GM18519 (cell line): ENCODE data around the gene LMTK3.

Experiments
- ATAC-seq: cut with Tn5 transposase; IDR thresholded peaks from one replicate; pipeline ENCODE4 v1.9.1; 2021; ENCODE audit warnings: mild to moderate bottlenecking, moderate library complexity; ENCODE audit not compliant: unreplicated experiment, low FRiP score

LMTK3 gene

DNA sequence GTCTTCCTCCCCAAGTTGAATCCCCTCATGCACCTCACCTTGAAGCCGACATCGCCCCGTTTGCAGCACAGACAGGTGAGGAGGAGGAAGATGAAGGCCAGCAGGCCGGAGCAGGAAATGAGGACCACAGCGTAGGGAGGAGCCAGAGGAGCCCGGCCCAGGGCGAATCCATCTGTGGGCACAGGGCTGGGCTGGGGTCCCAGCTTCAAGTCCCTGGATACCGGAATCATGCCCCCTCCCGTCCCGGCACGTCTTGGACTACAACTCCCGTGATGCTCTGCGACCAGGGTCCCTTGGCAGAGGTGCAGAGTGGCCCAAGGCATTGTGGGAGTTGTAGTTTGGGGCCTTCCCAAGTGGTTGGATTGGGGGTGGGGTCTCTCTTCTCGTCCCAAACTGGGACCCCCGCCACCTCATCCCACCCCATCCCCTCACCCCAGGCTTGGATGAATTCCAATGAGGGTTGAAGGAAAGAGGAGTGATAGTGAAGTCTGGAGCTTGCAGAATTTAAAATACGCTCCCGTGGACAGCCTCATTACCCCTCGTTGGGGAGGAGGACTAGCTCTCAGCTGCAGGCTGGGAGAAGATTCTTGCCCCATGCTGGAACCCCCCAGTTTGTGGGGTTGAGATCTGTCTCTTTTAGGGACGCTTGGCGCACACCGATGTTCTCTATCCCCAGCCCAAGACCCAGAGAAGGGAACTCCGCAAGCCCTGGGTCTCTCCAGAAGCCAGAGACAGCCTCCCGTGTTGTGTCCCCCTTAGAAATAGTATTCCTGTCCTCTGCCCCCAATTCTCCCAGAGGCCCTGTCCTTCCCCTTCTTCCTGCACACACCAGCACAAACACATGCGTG lies 990 bp downstream of the LMTK3 start:
- no peak for ATAC-seq

DNA sequence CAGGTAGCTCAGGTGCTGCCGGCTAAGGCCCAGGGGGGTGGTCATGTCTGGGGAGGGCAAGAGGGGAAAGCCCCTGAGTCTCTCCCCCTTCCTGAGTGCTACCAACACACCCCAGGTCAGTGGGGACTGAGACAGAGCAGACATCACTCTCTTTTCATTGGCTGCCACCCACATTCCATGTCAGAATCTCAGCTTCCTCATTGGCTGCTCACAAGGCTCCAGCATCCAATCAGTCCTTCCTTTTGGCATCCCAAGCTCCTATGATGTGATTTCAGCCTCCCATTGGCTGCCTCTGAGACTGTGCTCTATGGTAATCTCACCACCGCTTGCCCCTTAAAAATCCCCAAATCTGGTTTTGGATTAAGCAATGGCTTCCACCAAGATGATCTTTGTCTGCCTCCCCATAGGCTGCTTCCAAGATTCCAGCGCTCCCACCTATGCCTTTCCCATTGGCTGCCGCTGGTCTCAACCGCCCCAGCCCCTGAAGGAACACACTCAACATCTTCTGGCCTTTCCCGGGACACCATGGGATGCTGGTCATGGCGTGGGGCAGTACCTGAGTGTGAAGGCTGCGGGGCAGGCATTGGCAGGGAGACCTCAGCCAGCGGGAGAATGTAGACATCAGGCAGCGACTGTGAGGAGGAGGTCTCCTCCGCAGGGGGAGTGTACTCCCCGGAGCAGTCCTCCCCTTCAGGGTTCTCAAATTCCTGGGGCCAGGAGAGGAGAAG lies 2.0 kb downstream of the LMTK3 start:
- ATAC-seq: no peak

DNA sequence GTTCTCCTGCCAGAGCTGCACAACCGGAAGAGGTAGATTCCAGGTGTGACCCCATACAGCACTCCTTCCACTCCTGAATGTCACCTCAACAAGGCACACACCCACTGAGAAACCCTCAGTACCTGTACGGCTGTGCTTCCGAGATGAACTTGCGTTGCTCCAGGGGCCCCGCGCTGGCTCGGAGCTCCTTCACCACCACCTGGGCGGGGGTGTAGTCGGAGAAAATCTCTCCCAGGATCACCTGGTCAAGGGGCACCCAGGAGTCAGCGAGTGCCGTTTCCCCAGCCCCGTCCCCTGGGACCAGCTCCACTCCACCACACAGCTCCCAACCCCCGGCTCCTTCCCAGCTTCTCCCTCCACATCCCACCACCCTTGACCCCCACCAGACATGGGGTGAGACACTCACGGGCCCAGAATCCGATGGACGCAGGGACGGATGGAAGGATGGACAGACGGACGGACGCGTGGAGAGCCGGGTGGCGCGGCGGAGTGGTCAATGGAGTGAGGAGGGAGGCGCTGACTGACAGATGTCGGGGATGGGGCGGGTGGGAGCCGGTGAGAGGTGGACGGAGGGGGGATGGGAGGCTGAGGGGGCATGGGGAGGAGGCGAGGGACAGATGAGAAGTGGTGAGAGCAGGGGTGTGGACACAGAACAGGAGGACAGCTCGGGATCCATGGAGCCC lies 2.8 kb downstream of the LMTK3 start:
- no peak for ATAC-seq

GRCh38 chr19:48507911-48508439 lies 3.7 kb downstream of the LMTK3 start:
- no peak for ATAC-seq

- no peak for ATAC-seq
These were observed 5.4 kb downstream of the LMTK3 start for GRCh38 chr19:48506138-48506733.

GRCh38 chr19:48502350-48503018 lies 9.2 kb downstream of the LMTK3 start:
- ATAC-seq: no peak

DNA sequence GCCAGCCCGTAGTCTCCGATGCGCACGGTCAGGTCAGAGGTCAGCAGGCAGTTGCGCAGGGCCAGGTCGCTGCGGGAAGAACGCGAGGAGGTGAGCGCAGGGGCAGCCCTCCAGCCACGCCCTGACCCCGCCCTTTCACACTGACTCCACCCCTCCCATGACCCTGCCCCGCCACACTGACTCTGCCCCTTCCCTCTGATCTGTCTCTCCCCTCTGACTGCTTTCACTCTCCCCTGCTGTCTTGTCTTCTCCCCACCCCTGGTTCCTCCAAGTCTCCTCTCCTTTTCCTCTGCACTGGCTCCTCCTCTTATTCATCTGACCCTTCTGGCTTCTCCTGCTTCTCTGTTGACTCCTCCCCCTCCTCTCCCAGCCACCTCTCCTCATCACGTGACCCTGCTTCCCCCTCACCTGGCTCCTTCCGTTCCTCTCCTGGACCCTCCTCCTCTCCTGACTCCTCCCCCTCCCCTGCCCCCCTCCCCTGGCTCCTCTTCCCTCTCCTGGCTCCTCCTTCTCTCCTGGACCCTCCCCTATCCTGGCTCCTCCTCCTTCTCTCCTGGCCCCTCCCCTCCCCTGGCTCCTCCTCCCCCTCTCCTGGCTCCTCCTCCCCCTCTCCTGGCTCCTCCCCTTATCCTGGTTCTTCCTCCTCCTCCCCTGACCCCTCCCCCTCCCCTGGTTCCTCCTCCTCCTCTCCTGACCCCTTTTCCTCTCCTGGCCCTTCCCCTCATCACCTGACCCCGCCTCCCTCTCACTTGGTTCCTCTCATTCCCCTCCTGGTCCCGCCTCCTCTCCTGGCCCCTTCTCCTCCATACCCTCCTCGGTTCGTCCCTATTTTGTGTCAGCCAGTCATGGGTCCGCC lies 9.9 kb downstream of the LMTK3 start:
- ATAC-seq: no peak

DNA sequence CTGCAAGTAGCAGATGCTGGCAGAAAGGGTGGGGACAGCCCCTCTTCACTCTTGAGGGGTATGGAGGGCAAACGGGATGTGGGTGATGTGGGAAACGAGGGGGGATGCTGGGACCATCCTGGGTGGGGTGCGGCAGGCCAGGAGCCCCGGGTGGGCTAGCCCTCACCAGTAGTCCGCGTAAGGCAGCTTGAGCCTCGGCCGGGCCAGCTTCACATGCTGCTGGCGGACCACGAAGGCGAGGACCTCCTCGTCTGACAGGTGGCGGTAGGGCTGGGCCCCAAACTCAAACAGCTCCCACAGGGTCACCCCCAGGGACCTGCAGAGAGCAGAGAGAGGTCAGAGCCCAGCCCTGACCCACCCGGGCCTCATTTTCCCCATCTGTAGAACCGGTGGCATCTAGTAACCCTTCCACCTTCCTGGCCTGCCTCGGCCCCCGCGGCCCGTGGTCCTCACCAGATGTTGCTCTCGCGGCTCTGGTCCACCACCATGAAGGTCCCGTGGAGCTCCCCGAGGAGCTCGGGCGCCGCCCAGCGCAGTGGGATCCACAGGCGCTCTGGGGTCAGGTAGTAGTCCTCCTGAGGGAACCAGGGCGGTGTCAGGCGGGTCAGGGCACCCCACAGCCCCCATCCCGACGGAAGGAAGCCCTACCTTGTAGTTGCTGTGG lies 10.7 kb downstream of the LMTK3 start:
- ATAC-seq: no peak

GRCh38 chr19:48499316-48500090 lies 12.1 kb downstream of the LMTK3 start:
- no peak for ATAC-seq

- no peak for ATAC-seq
These were observed 12.9 kb downstream of the LMTK3 start for GRCh38 chr19:48498595-48499311.

DNA sequence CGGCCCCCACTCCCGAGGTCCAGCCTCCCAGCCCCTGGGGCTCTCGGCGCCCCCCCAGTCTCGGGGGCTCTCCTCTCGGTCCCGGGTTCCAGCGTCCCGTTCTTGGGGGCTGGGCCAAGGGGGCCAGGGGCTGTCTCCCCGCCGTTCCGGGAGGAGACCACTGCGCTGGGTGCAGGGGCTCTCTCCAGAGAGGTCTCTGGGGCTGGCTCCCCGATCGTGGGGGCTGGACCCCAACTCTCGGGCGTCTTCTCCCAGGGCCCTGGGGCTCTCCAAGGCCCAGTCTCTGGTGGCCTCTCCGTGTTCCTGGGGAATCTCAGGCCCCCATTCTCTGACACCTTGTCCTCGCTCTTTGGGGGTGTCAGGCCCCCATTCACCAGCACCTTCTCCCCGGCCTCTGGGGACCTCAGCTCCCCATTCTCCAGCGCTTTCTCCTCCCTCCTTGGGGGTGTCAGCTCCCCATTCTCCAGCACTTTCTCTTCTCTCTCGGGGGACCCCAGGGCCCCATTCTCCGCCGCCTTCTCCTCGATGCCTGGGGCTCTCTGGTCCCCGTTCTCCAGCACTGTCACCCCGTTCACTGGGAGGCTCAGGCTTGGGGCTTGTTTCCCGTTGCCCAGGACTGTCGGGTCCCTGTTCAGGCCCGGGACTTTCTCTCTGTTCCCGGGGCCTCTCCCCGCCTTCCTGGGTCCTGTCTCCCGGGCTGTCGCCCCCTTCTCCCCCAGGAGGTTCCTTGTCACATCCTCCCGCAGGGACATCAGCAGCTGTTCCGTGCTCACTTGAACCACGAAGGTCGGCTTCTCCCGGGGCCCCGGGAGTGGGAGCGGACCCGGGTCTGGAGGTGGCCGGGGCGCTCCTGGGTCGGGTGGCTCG lies 13.7 kb downstream of the LMTK3 start:
- ATAC-seq: no peak

DNA sequence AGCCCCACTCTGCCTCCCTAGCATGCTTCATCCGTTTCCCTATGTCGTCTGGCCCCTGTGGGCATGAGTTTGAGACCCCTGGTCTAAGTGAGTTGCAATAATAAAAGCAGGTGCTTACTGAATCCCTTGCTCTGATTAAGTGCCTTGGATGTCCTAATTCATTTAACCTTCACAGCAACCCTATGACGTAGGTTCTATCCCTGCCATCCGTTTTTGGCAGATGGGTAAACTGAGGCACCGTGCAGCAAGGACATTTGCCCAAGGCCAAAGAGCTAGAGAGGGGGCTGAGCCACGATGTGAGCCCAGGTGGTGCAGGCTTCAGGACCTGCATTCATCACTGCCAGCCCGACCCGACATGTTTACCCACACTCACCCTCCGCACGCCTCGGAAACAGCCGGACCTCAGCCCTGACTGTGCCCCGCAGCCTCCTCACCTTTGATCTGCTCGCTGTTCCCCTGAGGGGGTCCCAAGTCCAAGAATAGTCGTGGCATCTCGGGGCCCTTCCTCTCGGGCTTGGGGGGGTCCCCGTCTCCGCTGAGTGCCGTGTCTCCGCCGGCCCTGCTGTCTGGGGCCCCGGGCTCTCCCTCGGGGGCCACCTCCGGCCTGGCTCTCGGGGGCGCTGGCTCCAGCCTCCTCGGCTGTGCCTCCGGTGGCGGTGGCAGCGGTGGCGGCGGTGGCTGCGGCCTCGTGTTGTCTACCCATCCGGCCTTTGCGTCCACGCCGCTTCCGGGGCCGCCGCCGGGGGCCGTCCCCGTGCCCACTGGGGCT lies 14.5 kb downstream of the LMTK3 start:
- ATAC-seq: no peak

- ATAC-seq: no peak
These were observed 16.2 kb downstream of the LMTK3 start for GRCh38 chr19:48495396-48495795.

DNA sequence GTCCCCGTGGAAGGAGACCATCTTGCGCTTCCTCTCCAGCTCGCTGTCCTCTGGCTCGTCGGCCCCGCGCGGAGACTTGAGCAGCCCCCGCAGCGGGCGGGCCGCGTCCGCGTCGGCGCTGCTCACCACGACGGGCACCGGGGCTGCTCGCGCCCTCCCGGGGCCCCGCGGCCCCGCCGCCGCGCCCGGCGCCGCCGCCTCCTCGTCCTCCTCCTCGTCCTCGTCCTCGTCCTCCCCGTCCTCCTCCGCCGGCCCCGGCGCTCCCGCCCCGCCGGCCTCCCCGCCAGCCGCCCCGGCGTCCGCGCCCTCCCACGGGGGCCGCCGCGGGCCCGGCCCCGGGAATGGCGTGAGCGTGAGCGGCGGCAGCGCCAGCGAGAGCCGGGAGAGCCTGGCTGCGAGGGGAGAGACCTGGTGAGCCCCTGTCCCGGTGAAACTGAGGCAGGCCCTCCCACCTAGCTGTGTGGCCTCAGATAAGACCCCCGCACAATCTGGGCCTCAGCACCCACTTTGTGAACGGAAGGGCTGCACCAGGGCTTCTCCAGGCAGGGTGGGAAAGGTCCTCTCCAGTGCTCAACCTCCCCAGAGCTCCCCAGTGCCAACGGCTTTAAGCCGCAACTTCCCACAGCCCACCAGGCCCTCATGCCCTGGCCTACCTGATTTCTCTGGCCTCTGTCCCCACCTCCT lies 17.8 kb downstream of the LMTK3 start:
- ATAC-seq: peak; percentile 5
